Right atrium auricular region (tissue), 2 donors: ENCODE results near the gene HDAC9. TPM values are rescaled to one million over a fixed set of nuclear protein-coding genes. Genes with fewer than 3 reads are reported as not detected.
"Not testable (repeated sequence)": the region's sequence is repeated elsewhere in the genome, so short reads cannot be mapped to it uniquely, and the experiment has no call there.

Experiments used
- DNase-seq: peaks from one replicate; pipeline ENCODE4 v3.0.0-alpha.2; 2019; ENCODE audit warnings: low spot score
- H3K27ac ChIP-seq, 2 donors: fragments of 200-600 bp; sonication (generic); 1 replicate in 1 of 2; 2 replicates in 1 of 2; pipeline ENCODE4 v1.5.1; 2016 to 2019
- H3K27me3 ChIP-seq, 2 donors: fragments of 200-600 bp; sonication (generic); one replicate each; pipeline versions ENCODE4 v1.5.1 to v1.6.0; 2017 to 2019
- H3K36me3 ChIP-seq: fragments of 200-600 bp; sonication (generic); one replicate; pipeline ENCODE4 v1.5.1; 2016
- H3K4me1 ChIP-seq, 2 donors: fragments of 200-600 bp; sonication (generic); one replicate each; pipeline versions ENCODE4 v1.5.1 to v1.6.0; 2017 to 2019
- H3K4me3 ChIP-seq, 2 donors: fragments of 200-600 bp; sonication (generic); 1 replicate in 1 of 2; 2 replicates in 1 of 2; pipeline ENCODE4 v1.5.1; 2017 to 2019; ENCODE audit warnings: mild to moderate bottlenecking in 1 of 2, moderate library complexity in 1 of 2
- H3K9me3 ChIP-seq, 2 donors: fragments of 200-600 bp; sonication (generic); one replicate each; pipeline ENCODE4 v1.5.1; 2019
- total RNA-seq, 2 donors: library from RNA; depleted of rRNA; stranded (reverse); fragments of >200 nt; gene quantifications; one replicate each; pipeline ENCODE4 v1.1.0, GENCODE V29; 2016
- TF ChIP-seq, protein P1 (sequence below), 2 donors: fragments of 200-600 bp; sonication (generic); IDR thresholded peaks; one replicate each; pipeline ENCODE4 v1.5.1; 2019; ENCODE audit warnings: antibody characterized with exemption in 2 of 2

HDAC9 gene
- total RNA-seq, 2 donors from 2014 or later = 16.6 to 28.0 TPM

- no peaks in the 10 kb centered on the region for H3K9me3 ChIP-seq
- H3K27ac ChIP-seq = no peak overlapping the region
- TF ChIP-seq, protein P1, sequence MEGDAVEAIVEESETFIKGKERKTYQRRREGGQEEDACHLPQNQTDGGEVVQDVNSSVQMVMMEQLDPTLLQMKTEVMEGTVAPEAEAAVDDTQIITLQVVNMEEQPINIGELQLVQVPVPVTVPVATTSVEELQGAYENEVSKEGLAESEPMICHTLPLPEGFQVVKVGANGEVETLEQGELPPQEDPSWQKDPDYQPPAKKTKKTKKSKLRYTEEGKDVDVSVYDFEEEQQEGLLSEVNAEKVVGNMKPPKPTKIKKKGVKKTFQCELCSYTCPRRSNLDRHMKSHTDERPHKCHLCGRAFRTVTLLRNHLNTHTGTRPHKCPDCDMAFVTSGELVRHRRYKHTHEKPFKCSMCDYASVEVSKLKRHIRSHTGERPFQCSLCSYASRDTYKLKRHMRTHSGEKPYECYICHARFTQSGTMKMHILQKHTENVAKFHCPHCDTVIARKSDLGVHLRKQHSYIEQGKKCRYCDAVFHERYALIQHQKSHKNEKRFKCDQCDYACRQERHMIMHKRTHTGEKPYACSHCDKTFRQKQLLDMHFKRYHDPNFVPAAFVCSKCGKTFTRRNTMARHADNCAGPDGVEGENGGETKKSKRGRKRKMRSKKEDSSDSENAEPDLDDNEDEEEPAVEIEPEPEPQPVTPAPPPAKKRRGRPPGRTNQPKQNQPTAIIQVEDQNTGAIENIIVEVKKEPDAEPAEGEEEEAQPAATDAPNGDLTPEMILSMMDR (IDR thresholded peaks at IDR 0.05) = no peak
- DNase-seq = no peak
- no peak overlapping the region for H3K4me3 ChIP-seq
- no peaks in the 10 kb centered on the region for H3K36me3 ChIP-seq
- no peaks in the 10 kb centered on the region for H3K27me3 ChIP-seq
- peaks cover 0 to 10% of the 10 kb centered on the region in 2 donors for H3K4me1 ChIP-seq
These were observed 482.6 kb downstream of the HDAC9 start for GRCh38 chr7:18978108-18978495.

- not testable (repeated sequence) for H3K4me3 ChIP-seq, H3K27ac ChIP-seq, H3K9me3 ChIP-seq, H3K36me3 ChIP-seq, H3K27me3 ChIP-seq, DNase-seq, H3K4me1 ChIP-seq
These were observed 495.2 kb downstream of the HDAC9 start for GRCh38 chr7:18990700-18991099.

DNA sequence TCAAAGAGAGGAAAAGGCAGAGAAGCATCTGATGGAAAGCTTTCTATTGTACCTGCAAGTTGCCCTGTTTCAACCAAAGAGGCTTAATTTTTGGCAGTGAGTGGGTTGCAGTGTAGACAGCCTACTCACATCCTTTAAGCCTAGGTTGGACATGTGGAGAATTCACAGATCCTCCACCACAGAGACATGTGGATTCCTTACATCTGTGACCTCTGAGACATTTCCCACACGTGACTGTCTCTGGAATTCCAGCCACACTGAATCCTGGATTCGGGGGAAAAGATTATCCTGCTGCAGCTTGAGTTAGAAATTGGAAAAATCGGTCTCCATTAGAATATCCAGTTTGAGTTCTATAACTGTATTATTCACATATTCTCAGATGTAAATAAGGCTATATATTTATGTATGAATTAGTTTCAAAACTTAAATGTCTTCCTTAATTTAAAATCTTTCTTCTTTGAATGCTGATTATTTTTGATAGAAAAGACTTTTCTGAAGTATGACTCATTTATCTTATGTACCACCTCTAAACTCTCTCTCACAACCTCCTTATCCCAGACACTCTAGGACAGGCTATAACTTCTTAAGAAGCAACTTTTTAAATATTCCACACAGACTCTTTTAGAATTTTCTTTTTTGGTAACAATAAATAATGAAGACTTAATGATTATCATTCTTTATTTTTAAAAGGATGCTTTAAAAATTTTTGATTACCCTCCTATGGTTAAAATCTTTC lies 498.6 kb downstream of the HDAC9 start:
- TF ChIP-seq, protein P1 (IDR thresholded peaks at IDR 0.05) = no peak
- Histone ChIP-seq H3K4me1 (no peaks in the 10 kb centered on the region), H3K27me3 (no peaks in the 10 kb centered on the region), H3K4me3 (no peak overlapping the region), H3K9me3 (no peaks in the 10 kb centered on the region), H3K27ac (no peak overlapping the region), H3K36me3 (no peaks in the 10 kb centered on the region)
- DNase-seq = no peak

DNA sequence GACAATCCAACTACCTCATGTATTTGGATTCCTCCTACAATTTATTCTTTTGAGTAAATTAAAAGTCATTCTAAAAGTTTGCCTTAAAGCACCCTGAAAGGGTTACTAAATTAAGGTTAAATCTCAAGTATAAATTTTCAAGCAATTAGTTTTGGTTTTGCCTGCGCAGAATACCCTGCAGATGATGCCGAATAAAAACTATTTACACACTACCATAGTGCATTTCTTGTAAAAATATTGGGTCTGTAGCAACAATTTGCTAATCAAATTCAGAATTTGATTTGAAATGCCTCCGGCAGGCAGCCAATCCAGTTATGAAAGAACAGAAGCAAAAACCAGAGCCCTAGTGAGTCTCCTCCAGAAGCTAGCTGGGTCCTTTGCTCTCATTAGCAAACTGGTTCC lies 499.7 kb downstream of the HDAC9 start:
- DNase-seq = no peak
- Histone ChIP-seq H3K27me3 (no peaks in the 10 kb centered on the region), H3K27ac (no peak overlapping the region), H3K9me3 (no peaks in the 10 kb centered on the region), H3K4me1 (no peaks in the 10 kb centered on the region), H3K4me3 (no peak overlapping the region), H3K36me3 (no peaks in the 10 kb centered on the region)
- TF ChIP-seq, protein P1 (IDR thresholded peaks at IDR 0.05) = no peak

- Histone ChIP-seq H3K36me3 (no peaks in the 10 kb centered on the region), H3K9me3 (no peaks in the 10 kb centered on the region), H3K27me3 (no peaks in the 10 kb centered on the region), H3K4me1 (no peaks in the 10 kb centered on the region), H3K27ac (no peak overlapping the region), H3K4me3 (no peak overlapping the region)
- TF ChIP-seq, protein P1 (IDR thresholded peaks at IDR 0.05) = no peak
- no peak for DNase-seq
These were observed 500.4 kb downstream of the HDAC9 start for GRCh38 chr7:18995811-18996426.

- no peak overlapping the region for H3K27ac ChIP-seq
- no peaks in the 10 kb centered on the region for H3K4me1 ChIP-seq
- no peaks in the 10 kb centered on the region for H3K27me3 ChIP-seq
- TF ChIP-seq, protein P1 (IDR thresholded peaks at IDR 0.05) = no peak
- H3K4me3 ChIP-seq = no peak overlapping the region
- no peaks in the 10 kb centered on the region for H3K9me3 ChIP-seq
- no peak for DNase-seq
- no peaks in the 10 kb centered on the region for H3K36me3 ChIP-seq
These were observed 501.0 kb downstream of the HDAC9 start for GRCh38 chr7:18996583-18996982.
